ENCODE data around the gene PHLPP2.
"Not testable (repeated sequence)": the region's sequence is repeated elsewhere in the genome, so short reads cannot be mapped to it uniquely, and the experiment has no call there.

PHLPP2 gene

GRCh38 chr16:71712501-71712900 is 12.0 kb downstream of the PHLPP2 start:
- DNase-seq: no peak

GRCh38 chr16:71711789-71712188 is 12.7 kb downstream of the PHLPP2 start:
- DNase-seq: no peak

GRCh38 chr16:71709229-71709781 is 15.2 kb downstream of the PHLPP2 start:
- DNase-seq: peak; percentile 56

- DNase-seq: no peak
These were observed 15.8 kb downstream of the PHLPP2 start for GRCh38 chr16:71708696-71709095.

GRCh38 chr16:71707199-71707598 is 17.3 kb downstream of the PHLPP2 start:
- no peak for DNase-seq

GRCh38 chr16:71706046-71706445 is 18.5 kb downstream of the PHLPP2 start:
- no peak for DNase-seq

GRCh38 chr16:71703333-71703732 is 21.2 kb downstream of the PHLPP2 start:
- no peak for DNase-seq

- no peak for DNase-seq
These were observed 23.7 kb downstream of the PHLPP2 start for GRCh38 chr16:71700831-71701230.

GRCh38 chr16:71698491-71698890 is 26.0 kb downstream of the PHLPP2 start:
- DNase-seq: no peak

- no peak for DNase-seq
These were observed 31.3 kb downstream of the PHLPP2 start for GRCh38 chr16:71693164-71693563.

GRCh38 chr16:71689901-71690300 is 34.6 kb downstream of the PHLPP2 start:
- DNase-seq: no peak

- no peak for DNase-seq
These were observed 36.6 kb downstream of the PHLPP2 start for GRCh38 chr16:71687861-71688260.

GRCh38 chr16:71684280-71684679 is 40.2 kb downstream of the PHLPP2 start:
- DNase-seq: not testable (repeated sequence)

- no peak for DNase-seq
These were observed 43.1 kb downstream of the PHLPP2 start for GRCh38 chr16:71681360-71681759.

- DNase-seq: no peak
These were observed 48.3 kb downstream of the PHLPP2 start for GRCh38 chr16:71676236-71676635.

GRCh38 chr16:71675380-71675779 is 49.1 kb downstream of the PHLPP2 start:
- DNase-seq: no peak

- no peak for DNase-seq
These were observed 50.3 kb downstream of the PHLPP2 start for GRCh38 chr16:71674229-71674628.

- no peak for DNase-seq
These were observed 50.9 kb downstream of the PHLPP2 start for GRCh38 chr16:71673582-71673973.

- no peak for DNase-seq
These were observed 51.5 kb downstream of the PHLPP2 start for GRCh38 chr16:71672803-71673581.

GRCh38 chr16:71672125-71672524 is 52.4 kb downstream of the PHLPP2 start:
- DNase-seq: no peak

- no peak for DNase-seq
These were observed 53.3 kb downstream of the PHLPP2 start for GRCh38 chr16:71671165-71671564.

GRCh38 chr16:71670537-71670936 is 54.0 kb downstream of the PHLPP2 start:
- DNase-seq: no peak

- no peak for DNase-seq
These were observed 54.5 kb downstream of the PHLPP2 start for GRCh38 chr16:71669926-71670536.

Measured in HCEC 1CT (cell line).